Measurements from ENCODE around the gene CANT1.

DNA sequence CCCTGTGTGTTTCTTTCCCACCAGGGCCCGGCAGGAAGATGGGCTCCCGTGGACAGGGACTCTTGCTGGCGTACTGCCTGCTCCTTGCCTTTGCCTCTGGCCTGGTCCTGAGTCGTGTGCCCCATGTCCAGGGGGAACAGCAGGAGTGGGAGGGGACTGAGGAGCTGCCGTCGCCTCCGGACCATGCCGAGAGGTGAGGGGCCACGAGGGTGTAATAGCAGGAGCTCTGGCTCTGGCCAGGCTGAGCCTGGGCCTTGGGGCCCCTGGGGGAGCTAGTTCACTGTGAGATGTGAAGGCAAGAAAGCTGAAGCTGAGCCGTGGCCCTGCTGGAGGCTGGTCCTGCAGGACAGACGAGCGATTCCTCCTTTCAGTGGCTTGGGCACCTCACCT lies 34.4 kb upstream of the CANT1 start:
- TF ChIP-seq, protein P1, sequence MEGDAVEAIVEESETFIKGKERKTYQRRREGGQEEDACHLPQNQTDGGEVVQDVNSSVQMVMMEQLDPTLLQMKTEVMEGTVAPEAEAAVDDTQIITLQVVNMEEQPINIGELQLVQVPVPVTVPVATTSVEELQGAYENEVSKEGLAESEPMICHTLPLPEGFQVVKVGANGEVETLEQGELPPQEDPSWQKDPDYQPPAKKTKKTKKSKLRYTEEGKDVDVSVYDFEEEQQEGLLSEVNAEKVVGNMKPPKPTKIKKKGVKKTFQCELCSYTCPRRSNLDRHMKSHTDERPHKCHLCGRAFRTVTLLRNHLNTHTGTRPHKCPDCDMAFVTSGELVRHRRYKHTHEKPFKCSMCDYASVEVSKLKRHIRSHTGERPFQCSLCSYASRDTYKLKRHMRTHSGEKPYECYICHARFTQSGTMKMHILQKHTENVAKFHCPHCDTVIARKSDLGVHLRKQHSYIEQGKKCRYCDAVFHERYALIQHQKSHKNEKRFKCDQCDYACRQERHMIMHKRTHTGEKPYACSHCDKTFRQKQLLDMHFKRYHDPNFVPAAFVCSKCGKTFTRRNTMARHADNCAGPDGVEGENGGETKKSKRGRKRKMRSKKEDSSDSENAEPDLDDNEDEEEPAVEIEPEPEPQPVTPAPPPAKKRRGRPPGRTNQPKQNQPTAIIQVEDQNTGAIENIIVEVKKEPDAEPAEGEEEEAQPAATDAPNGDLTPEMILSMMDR (IDR thresholded peaks at IDR 0.05): no peak
- no peak for TF ChIP-seq POLR2A (IDR thresholded peaks at IDR 0.05)
